MM.1S (cell line): Measurements from ENCODE around the gene SPA17.

ENCODE experiments used
- CTCF ChIP-seq: fragments of 300-600 bp; sonication (generic); IDR thresholded peaks from 2 replicates; pipeline ENCODE4 v1.5.1; 2016; ENCODE audit warnings: antibody characterized with exemption, low read length, mixed read lengths
- EZH2 ChIP-seq: fragments of 300-600 bp; sonication (generic); optimal IDR thresholded peaks from 2 replicates; pipeline ENCODE3; 2017; ENCODE audit warnings: low read depth, mild to moderate bottlenecking, antibody characterized with exemption, low read length, mixed read lengths
- EZH2phosphoT487 ChIP-seq: fragments of 300-600 bp; sonication (generic); IDR thresholded peaks from 2 replicates; pipeline ENCODE4 v1.6.1; 2018; ENCODE audit warnings: antibody characterized with exemption, low read length

DNA sequence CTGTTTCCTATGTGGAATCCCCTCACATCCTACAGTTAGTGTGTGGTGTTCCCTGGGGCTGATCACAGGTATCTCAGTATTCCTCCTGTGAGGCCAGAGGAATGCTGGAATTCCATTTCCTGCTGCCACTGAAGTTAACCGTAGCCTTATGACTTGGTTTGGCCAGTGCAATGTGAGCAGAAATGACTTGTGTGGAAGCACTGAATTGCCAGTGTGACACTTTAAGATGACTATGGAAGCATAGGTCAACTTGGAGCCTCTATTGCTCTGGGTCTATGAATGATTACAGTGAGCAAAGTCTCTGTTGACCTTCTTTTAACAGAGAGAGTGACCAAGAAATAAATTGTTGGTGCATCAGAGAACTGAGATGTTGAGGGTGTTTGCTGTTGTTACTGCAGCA is 34.5 kb upstream of the SPA17 start:
- TF ChIP-seq CTCF (no peak), EZH2 (no peak), EZH2phosphoT487 (no peak)
